B cell (primary cell): ENCODE data around the gene SSR2.

ENCODE experiments used
- CTCF ChIP-seq: fragments of 200-600 bp; IDR thresholded peaks from one replicate; pipeline ENCODE4 v1.8.0; 2022; ENCODE audit warnings: antibody characterized with exemption, mild to moderate bottlenecking
- EZH2 ChIP-seq: IDR thresholded peaks from 2 replicates; pipeline ENCODE4 v1.6.1; 2012; ENCODE audit warnings: borderline replicate concordance, low read depth, mild to moderate bottlenecking, moderate library complexity, low read length; ENCODE audit not compliant: insufficient read depth, poor library complexity, severe bottlenecking

- TF ChIP-seq CTCF (no peak), EZH2 (no peak)
Measured at GRCh38 chr1:156042828-156043227, 22.1 kb upstream of the SSR2 start.
